ENCODE measurements around the gene SNRPD3.

DNA sequence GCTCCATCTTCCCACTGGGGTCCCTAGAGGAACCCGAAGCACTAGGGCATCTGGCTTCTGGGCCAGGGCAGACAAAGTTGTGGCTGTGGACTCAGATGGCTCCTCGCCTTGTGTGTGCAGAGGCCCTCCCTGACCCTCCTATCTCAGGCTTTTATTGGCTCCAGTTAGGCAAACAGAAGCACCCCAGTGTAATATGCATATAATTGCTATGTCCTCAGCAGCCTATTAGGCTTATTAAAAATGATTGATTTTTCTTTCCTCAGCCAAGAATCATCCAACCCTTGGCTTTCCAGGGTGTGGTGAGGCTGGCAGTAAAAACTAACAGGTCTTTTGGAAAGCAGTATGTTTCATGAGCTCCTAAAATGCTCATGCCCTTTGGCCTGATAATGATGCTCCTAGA is 38.4 kb upstream of the SNRPD3 start:
- TF ChIP-seq, protein P1, sequence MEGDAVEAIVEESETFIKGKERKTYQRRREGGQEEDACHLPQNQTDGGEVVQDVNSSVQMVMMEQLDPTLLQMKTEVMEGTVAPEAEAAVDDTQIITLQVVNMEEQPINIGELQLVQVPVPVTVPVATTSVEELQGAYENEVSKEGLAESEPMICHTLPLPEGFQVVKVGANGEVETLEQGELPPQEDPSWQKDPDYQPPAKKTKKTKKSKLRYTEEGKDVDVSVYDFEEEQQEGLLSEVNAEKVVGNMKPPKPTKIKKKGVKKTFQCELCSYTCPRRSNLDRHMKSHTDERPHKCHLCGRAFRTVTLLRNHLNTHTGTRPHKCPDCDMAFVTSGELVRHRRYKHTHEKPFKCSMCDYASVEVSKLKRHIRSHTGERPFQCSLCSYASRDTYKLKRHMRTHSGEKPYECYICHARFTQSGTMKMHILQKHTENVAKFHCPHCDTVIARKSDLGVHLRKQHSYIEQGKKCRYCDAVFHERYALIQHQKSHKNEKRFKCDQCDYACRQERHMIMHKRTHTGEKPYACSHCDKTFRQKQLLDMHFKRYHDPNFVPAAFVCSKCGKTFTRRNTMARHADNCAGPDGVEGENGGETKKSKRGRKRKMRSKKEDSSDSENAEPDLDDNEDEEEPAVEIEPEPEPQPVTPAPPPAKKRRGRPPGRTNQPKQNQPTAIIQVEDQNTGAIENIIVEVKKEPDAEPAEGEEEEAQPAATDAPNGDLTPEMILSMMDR (IDR thresholded peaks at IDR 0.05): no peak
- TF ChIP-seq POLR2AphosphoS5 (IDR thresholded peaks at IDR 0.05): no peak
